ENCODE data around the gene JPH3.
A peak's percentile ranks its signal among the peaks of the same experiment; 100 is the strongest.

JPH3 gene

GRCh38 chr16:87625241-87625797 lies 23.0 kb downstream of the JPH3 start:
- no peak for DNase-seq (ENCODE audit: low read depth in 2 of 2, low spot score in 1 of 2)

GRCh38 chr16:87626401-87626800 lies 24.1 kb downstream of the JPH3 start:
- no peak for DNase-seq (ENCODE audit: low read depth in 2 of 2, low spot score in 1 of 2)

GRCh38 chr16:87626905-87627304 lies 24.6 kb downstream of the JPH3 start:
- no peak for DNase-seq (ENCODE audit: low read depth in 2 of 2, low spot score in 1 of 2)

- no peak for DNase-seq (ENCODE audit: low read depth in 2 of 2, low spot score in 1 of 2)
Measured at GRCh38 chr16:87627542-87628245, 25.4 kb downstream of the JPH3 start.

GRCh38 chr16:87628246-87628923 lies 26.1 kb downstream of the JPH3 start:
- no peak for DNase-seq (ENCODE audit: low read depth in 2 of 2, low spot score in 1 of 2)

- DNase-seq (ENCODE audit: low read depth in 2 of 2, low spot score in 1 of 2): no peak
Measured at GRCh38 chr16:87628940-87629339, 26.6 kb downstream of the JPH3 start.

GRCh38 chr16:87631067-87631466 lies 28.8 kb downstream of the JPH3 start:
- DNase-seq (ENCODE audit: low read depth in 2 of 2, low spot score in 1 of 2): no peak

- no peak for DNase-seq (ENCODE audit: low read depth in 2 of 2, low spot score in 1 of 2)
Measured at GRCh38 chr16:87634411-87634810, 32.1 kb downstream of the JPH3 start.

- peak; percentile 39 to 51 for DNase-seq (ENCODE audit: low read depth in 2 of 2, low spot score in 1 of 2)
Measured at GRCh38 chr16:87635541-87636049, 33.3 kb downstream of the JPH3 start.

GRCh38 chr16:87636050-87636684 lies 33.9 kb downstream of the JPH3 start:
- peak; percentile 59 to 65 for DNase-seq (ENCODE audit: low read depth in 2 of 2, low spot score in 1 of 2)

- DNase-seq (ENCODE audit: low read depth in 2 of 2, low spot score in 1 of 2): no peak
Measured at GRCh38 chr16:87636741-87637140, 34.4 kb downstream of the JPH3 start.

GRCh38 chr16:87637357-87637756 lies 35.0 kb downstream of the JPH3 start:
- no peak for DNase-seq (ENCODE audit: low read depth in 2 of 2, low spot score in 1 of 2)

- DNase-seq (ENCODE audit: low read depth in 2 of 2, low spot score in 1 of 2): no peak
Measured at GRCh38 chr16:87638736-87639135, 36.4 kb downstream of the JPH3 start.

- no peak for DNase-seq (ENCODE audit: low read depth in 2 of 2, low spot score in 1 of 2)
Measured at GRCh38 chr16:87641721-87642120, 39.4 kb downstream of the JPH3 start.

GRCh38 chr16:87642491-87642890 lies 40.2 kb downstream of the JPH3 start:
- no peak for DNase-seq (ENCODE audit: low read depth in 2 of 2, low spot score in 1 of 2)

GRCh38 chr16:87644186-87644585 lies 41.9 kb downstream of the JPH3 start:
- DNase-seq (ENCODE audit: low read depth in 2 of 2, low spot score in 1 of 2): no peak

GRCh38 chr16:87644596-87644995 lies 42.3 kb downstream of the JPH3 start:
- DNase-seq (ENCODE audit: low read depth in 2 of 2, low spot score in 1 of 2): no peak

GRCh38 chr16:87645802-87646201 lies 43.5 kb downstream of the JPH3 start:
- no peak for DNase-seq (ENCODE audit: low read depth in 2 of 2, low spot score in 1 of 2)

- DNase-seq (ENCODE audit: low read depth in 2 of 2, low spot score in 1 of 2): no peak
Measured at GRCh38 chr16:87647431-87648185, 45.3 kb downstream of the JPH3 start.

GRCh38 chr16:87648236-87648635 lies 45.9 kb downstream of the JPH3 start:
- DNase-seq (ENCODE audit: low read depth in 2 of 2, low spot score in 1 of 2): no peak

Data from stimulated activated CD8-positive, alpha-beta memory T cell treated with anti-CD3 and anti-CD28 coated beads, Interleukin-4, amount 100 ng/mL, for 4 hours (primary cell).